Measurements from ENCODE around the gene CDK5RAP2. TPM values are rescaled to one million over a fixed set of nuclear protein-coding genes. Genes with fewer than 3 reads are reported as not detected.

The CDK5RAP2 gene
- total and polyA plus RNA-seq, 10 of the 15 experiments (the other 5 are each of a cell fraction or from before 2014, with no cell fraction given): 16.2 to 53.5 (median 34.5) TPM

- TF ChIP-seq PRDM15 (CRISPR knock-in tag; IDR thresholded peaks at IDR 0.05) (no peak), ATF7 (IDR thresholded peaks at IDR 0.05; ENCODE audit: low read depth) (no peak), FOS (IDR thresholded peaks at IDR 0.05; ENCODE audit: borderline replicate concordance, extremely low read depth, insufficient read length) (no peak)
These were observed 201.3 kb downstream of the CDK5RAP2 start (continued) for GRCh38 chr9:120378680-120379079.

GRCh38 chr9:120377268-120378159, 202.5 kb downstream of the CDK5RAP2 start:
- ATAC-seq (no peak), FAIRE-seq (no peak), DNase-seq (ENCODE audit: low read depth, low spot score) (no peak)
- no peaks in the 10 kb centered on the region for H3K36me3 ChIP-seq (ENCODE audit: control insufficient read depth in 2 of 2, insufficient read depth in 2 of 2, low read length in 1 of 2)
- RAD21 ChIA-PET (ENCODE audit: unreplicated experiment): no interaction called here
- H3K79me2 ChIP-seq (ENCODE audit: control insufficient read depth, insufficient read depth, low read length): no peaks in the 10 kb centered on the region
- no peak overlapping the region for H3K9ac ChIP-seq (ENCODE audit: control insufficient read depth, insufficient read depth, low read length)
- CTCF ChIA-PET: no interaction called here
- H3K4me3 ChIP-seq: no peak overlapping the region
- H3K27me3 ChIP-seq (replicated peaks in 1 of 2; ENCODE audit: control insufficient read depth in 2 of 2, insufficient read depth in 2 of 2, low read length in 1 of 2): no peaks in the 10 kb centered on the region
- SMC1A ChIA-PET (ENCODE audit: uncharacterized antibody, unreplicated experiment): no interaction called here
- intact Hi-C loops (cut with micrococcal nuclease; ENCODE audit: unreplicated experiment) (no loop called here), in situ Hi-C loops (cut with MboI) (no loop called here)
- H3K27ac ChIP-seq (ENCODE audit: control insufficient read depth, insufficient read depth): no peak overlapping the region
- no peak for TF ChIP-seq TCF3 (IDR thresholded peaks at IDR 0.05; ENCODE audit: borderline replicate concordance, insufficient read depth, low read depth, low read length)
- no peak for TF ChIP-seq RFX5 (IDR thresholded peaks at IDR 0.05; ENCODE audit: low read depth, low read length)
- no peak for TF ChIP-seq SIN3A (IDR thresholded peaks at IDR 0.05; ENCODE audit: low read depth, low read length)
- TF ChIP-seq HDAC6 (IDR thresholded peaks at IDR 0.05; ENCODE audit: unreplicated experiment): no peak
- no peak for TF ChIP-seq PAX5 (IDR thresholded peaks at IDR 0.05; ENCODE audit: borderline replicate concordance, low read depth, low read length)
- no peak for TF ChIP-seq CBFB (IDR thresholded peaks at IDR 0.05; ENCODE audit: low read depth)
- no peak overlapping the region for H3K4me2 ChIP-seq (ENCODE audit: control insufficient read depth, insufficient read depth)
- no peaks in the 10 kb centered on the region for H3K4me1 ChIP-seq (ENCODE audit: control insufficient read depth, insufficient read depth, low read length)
- POLR2A ChIA-PET: no interaction called here
- no peaks in the 10 kb centered on the region for H4K20me1 ChIP-seq (ENCODE audit: control insufficient read depth, insufficient read depth)
- no peaks in the 10 kb centered on the region for H3K9me3 ChIP-seq (replicated peaks; ENCODE audit: control insufficient read depth, insufficient read depth, low read length)
- no TSS peak for BruUV-seq (replicated peaks)
- 72% methylated on average over 23 of the region's 23 CpGs for WGBS (ENCODE audit: insufficient coverage, insufficient replicate concordance, low lambda C conversion rate, missing lambda C conversion rate)
- no peak overlapping the region for H2AFZ ChIP-seq (ENCODE audit: control insufficient read depth, low read depth, low read length)
